ENCODE measurements around the gene MS4A12.
"Not testable (repeated sequence)": the region's sequence is repeated elsewhere in the genome, so short reads cannot be mapped to it uniquely, and the experiment has no call there.

The MS4A12 gene, protein sequence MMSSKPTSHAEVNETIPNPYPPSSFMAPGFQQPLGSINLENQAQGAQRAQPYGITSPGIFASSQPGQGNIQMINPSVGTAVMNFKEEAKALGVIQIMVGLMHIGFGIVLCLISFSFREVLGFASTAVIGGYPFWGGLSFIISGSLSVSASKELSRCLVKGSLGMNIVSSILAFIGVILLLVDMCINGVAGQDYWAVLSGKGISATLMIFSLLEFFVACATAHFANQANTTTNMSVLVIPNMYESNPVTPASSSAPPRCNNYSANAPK

GRCh38 chr11:60492488-60493009 is at the start of gene MS4A12:
TSS of gene MS4A12 (plus strand) at chr11:60492778. CDS start at chr11:60497319, 4,541 bp downstream.
- POLR2A ChIA-PET = no interaction called here
- DNase-seq (ENCODE audit: extremely low spot score) = no peak
- TF ChIP-seq ELF4 (IDR thresholded peaks at IDR 0.05) (no peak), SP1 (IDR thresholded peaks at IDR 0.05) (no peak), CTBP1 (IDR thresholded peaks at IDR 0.05; ENCODE audit: borderline replicate concordance) (no peak), LEF1 (IDR thresholded peaks at IDR 0.05; ENCODE audit: borderline replicate concordance) (no peak), SUZ12 (IDR thresholded peaks at IDR 0.05) (no peak), TARDBP (IDR thresholded peaks at IDR 0.05) (no peak), L3MBTL2 (conservative IDR thresholded peaks at IDR 0.05) (no peak), NFRKB (IDR thresholded peaks at IDR 0.05) (no peak), FOXM1 (IDR thresholded peaks at IDR 0.05; ENCODE audit: borderline replicate concordance) (no peak), HDGF (IDR thresholded peaks at IDR 0.05; ENCODE audit: borderline replicate concordance) (no peak), PKNOX1 (IDR thresholded peaks at IDR 0.05) (no peak), ARNT (IDR thresholded peaks at IDR 0.05) (no peak), FOXA1 (IDR thresholded peaks at IDR 0.05) (no peak), ZNF384 (IDR thresholded peaks at IDR 0.05) (no peak), FOXK2 (IDR thresholded peaks at IDR 0.05) (no peak), BHLHE40 (IDR thresholded peaks at IDR 0.05; ENCODE audit: borderline replicate concordance) (no peak)
- CTCF ChIA-PET = no interaction called here

GRCh38 chr11:60447070-60447469 is 45.5 kb upstream of the MS4A12 start:
- ChIA-PET POLR2A (no interaction called here), CTCF (no interaction called here)
- TF ChIP-seq FOXK2 (IDR thresholded peaks at IDR 0.05) = no peak
- TF ChIP-seq ELF4 (IDR thresholded peaks at IDR 0.05) = no peak
- TF ChIP-seq FOXM1 (IDR thresholded peaks at IDR 0.05; ENCODE audit: borderline replicate concordance) = no peak
- TF ChIP-seq CTBP1 (IDR thresholded peaks at IDR 0.05; ENCODE audit: borderline replicate concordance) = no peak
- no peak for DNase-seq (ENCODE audit: extremely low spot score)

GRCh38 chr11:60447846-60448245 is 44.7 kb upstream of the MS4A12 start:
- TF ChIP-seq FOXM1 (IDR thresholded peaks at IDR 0.05; ENCODE audit: borderline replicate concordance) (no peak), ELF4 (IDR thresholded peaks at IDR 0.05) (no peak), SP1 (IDR thresholded peaks at IDR 0.05) (no peak), L3MBTL2 (conservative IDR thresholded peaks at IDR 0.05) (no peak), PKNOX1 (IDR thresholded peaks at IDR 0.05) (no peak), NFRKB (IDR thresholded peaks at IDR 0.05) (no peak), SUZ12 (IDR thresholded peaks at IDR 0.05) (no peak), HDGF (IDR thresholded peaks at IDR 0.05; ENCODE audit: borderline replicate concordance) (no peak), BHLHE40 (IDR thresholded peaks at IDR 0.05; ENCODE audit: borderline replicate concordance) (no peak), LEF1 (IDR thresholded peaks at IDR 0.05; ENCODE audit: borderline replicate concordance) (no peak), FOXA1 (IDR thresholded peaks at IDR 0.05) (no peak), ZNF384 (IDR thresholded peaks at IDR 0.05) (no peak), ARNT (IDR thresholded peaks at IDR 0.05) (no peak), FOXK2 (IDR thresholded peaks at IDR 0.05) (no peak), TARDBP (IDR thresholded peaks at IDR 0.05) (no peak), CTBP1 (IDR thresholded peaks at IDR 0.05; ENCODE audit: borderline replicate concordance) (no peak)
- ChIA-PET POLR2A (no interaction called here), CTCF (no interaction called here)
- no peak for DNase-seq (ENCODE audit: extremely low spot score)

GRCh38 chr11:60451185-60451584 is 41.4 kb upstream of the MS4A12 start:
- DNase-seq (ENCODE audit: extremely low spot score); CTCF ChIA-PET; POLR2A ChIA-PET: not testable (repeated sequence)

DNA sequence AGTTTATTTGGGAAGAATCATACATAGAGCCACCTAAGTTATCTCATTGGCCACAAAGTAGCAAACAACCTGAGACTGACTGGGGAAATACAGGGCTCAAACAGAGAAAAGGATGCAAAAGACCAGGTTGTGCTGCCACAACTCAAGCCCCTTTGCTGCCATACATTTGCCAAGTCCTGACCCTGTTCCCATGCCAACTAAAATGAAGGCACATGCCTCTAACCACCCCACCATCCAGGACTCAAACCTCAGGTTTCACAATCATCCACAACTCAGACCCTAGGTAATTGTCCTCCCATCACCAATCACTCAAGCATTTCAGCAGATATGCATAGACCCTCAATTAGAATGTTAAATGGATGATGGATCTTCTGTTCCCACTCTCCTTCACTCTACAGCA is 38.4 kb upstream of the MS4A12 start:
- DNase-seq (ENCODE audit: extremely low spot score) = no peak
- no peak for TF ChIP-seq FOXK2 (IDR thresholded peaks at IDR 0.05)
- no peak for TF ChIP-seq ELF4 (IDR thresholded peaks at IDR 0.05)
- TF ChIP-seq SUZ12 (IDR thresholded peaks at IDR 0.05) = no peak
- no peak for TF ChIP-seq BHLHE40 (IDR thresholded peaks at IDR 0.05; ENCODE audit: borderline replicate concordance)
- TF ChIP-seq LEF1 (IDR thresholded peaks at IDR 0.05; ENCODE audit: borderline replicate concordance) = no peak
- TF ChIP-seq L3MBTL2 (conservative IDR thresholded peaks at IDR 0.05) = no peak
- no peak for TF ChIP-seq CTBP1 (IDR thresholded peaks at IDR 0.05; ENCODE audit: borderline replicate concordance)
- no peak for TF ChIP-seq ARNT (IDR thresholded peaks at IDR 0.05)
- CTCF ChIA-PET = no interaction called here
- POLR2A ChIA-PET = no interaction called here

GRCh38 chr11:60455531-60456042 is 37.0 kb upstream of the MS4A12 start, which contains the start of gene MS4A1:
TSS of gene MS4A1 (plus strand) at chr11:60455847. CDS start at chr11:60462375, 6,528 bp downstream.
- CTCF ChIA-PET = no interaction called here
- DNase-seq (ENCODE audit: extremely low spot score) = no peak
- TF ChIP-seq HDGF (IDR thresholded peaks at IDR 0.05; ENCODE audit: borderline replicate concordance) = no peak
- no peak for TF ChIP-seq FOXA1 (IDR thresholded peaks at IDR 0.05)
- POLR2A ChIA-PET = no interaction called here

DNA sequence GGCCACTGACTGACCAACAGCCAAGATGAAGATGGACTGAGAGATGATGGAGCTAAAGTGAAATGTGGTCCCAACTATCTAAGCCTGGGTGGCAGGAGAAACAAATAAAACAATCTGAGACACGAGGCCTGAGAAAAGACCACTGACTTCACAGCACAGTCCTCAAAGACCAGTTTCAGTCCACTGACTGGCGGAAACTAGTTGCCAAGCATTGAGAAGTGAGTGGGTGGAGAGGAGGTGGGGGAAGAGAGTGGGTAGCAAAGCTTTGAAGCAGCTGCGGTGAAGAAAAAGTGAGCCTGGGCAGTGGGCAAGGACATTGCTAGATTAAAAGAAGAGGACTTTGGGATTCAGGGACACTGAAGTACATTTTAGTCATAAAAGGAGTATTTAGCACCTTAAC is 35.0 kb upstream of the MS4A12 start:
- CTCF ChIA-PET = no interaction called here
- TF ChIP-seq BHLHE40 (IDR thresholded peaks at IDR 0.05; ENCODE audit: borderline replicate concordance) (no peak), FOXK2 (IDR thresholded peaks at IDR 0.05) (no peak), TARDBP (IDR thresholded peaks at IDR 0.05) (no peak), FOXA1 (IDR thresholded peaks at IDR 0.05) (no peak), NFRKB (IDR thresholded peaks at IDR 0.05) (no peak), CTBP1 (IDR thresholded peaks at IDR 0.05; ENCODE audit: borderline replicate concordance) (no peak), FOXM1 (IDR thresholded peaks at IDR 0.05; ENCODE audit: borderline replicate concordance) (no peak), LEF1 (IDR thresholded peaks at IDR 0.05; ENCODE audit: borderline replicate concordance) (no peak), PKNOX1 (IDR thresholded peaks at IDR 0.05) (no peak), SUZ12 (IDR thresholded peaks at IDR 0.05) (no peak), ZNF384 (IDR thresholded peaks at IDR 0.05) (no peak), HDGF (IDR thresholded peaks at IDR 0.05; ENCODE audit: borderline replicate concordance) (no peak), ARNT (IDR thresholded peaks at IDR 0.05) (no peak)
- POLR2A ChIA-PET = no interaction called here
- DNase-seq (ENCODE audit: extremely low spot score) = no peak
